Neural progenitor cell (in vitro differentiated cells): ENCODE measurements around the gene TP53I3.

Source experiments
- CTCF ChIP-seq: fragments of 200-600 bp; sonication (generic); IDR thresholded peaks from 2 replicates; pipeline ENCODE4 v1.5.1; 2017; ENCODE audit warnings: antibody characterized with exemption, mild to moderate bottlenecking
- EZH2 ChIP-seq: fragments of 200-600 bp; sonication (generic); IDR thresholded peaks from 2 replicates; pipeline ENCODE4 v1.6.1; 2017; ENCODE audit warnings: antibody characterized with exemption, mild to moderate bottlenecking, moderate library complexity

DNA sequence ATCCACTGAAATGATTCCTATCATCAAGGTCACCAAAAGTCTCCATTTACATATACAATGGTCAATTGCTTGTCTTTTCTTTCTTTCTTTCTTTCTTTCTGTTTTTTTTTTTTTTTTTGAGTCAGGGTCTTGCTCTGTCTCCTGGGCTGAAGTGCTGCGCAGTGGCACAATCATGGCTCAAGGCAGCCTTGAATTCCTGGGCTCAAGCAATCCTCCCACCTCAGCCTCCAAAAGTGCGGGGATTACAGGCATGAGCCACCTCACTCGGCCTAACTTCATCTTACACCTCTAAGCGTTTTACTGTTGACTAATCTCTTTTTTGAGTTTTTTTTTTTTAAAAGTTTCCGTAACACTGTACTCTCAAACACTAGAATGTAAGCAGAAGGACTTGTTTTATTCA is 9.4 kb downstream of the TP53I3 start:
- TF ChIP-seq EZH2 (no peak), CTCF (no peak)
